ENCODE data around the gene ZCCHC17. TPM values are rescaled to one million over a fixed set of nuclear protein-coding genes. Genes with fewer than 3 reads are reported as not detected.
"Not testable (repeated sequence)": the region's sequence is repeated elsewhere in the genome, so short reads cannot be mapped to it uniquely, and the experiment has no call there.

The ZCCHC17 gene
- total RNA-seq, result 10 to 100 TPM; 18.7 to 20.3 TPM
- long read RNA-seq, donor 1, transcript ZCCHC17-201 (8 exons, 1,605 nt), result major isoform, 9 of 15 reads
- long read RNA-seq, donor 1, partial matches to known transcripts, result 1 of 15 reads
- long read RNA-seq, donor 1, other reads (novel, unspliced or antisense), result 3 of 15 reads
- long read RNA-seq, donor 2, transcript ZCCHC17-201 (8 exons, 1,605 nt), result major isoform, 15 of 43 reads
- long read RNA-seq, donor 2, partial matches to known transcripts, result 5 of 43 reads
- long read RNA-seq, donor 2, other reads (novel, unspliced or antisense), result 18 of 43 reads

GRCh38 chr1:31296486-31297276 lies at the start of gene ZCCHC17, which contains the start of gene SNRNP40:
ZCCHC17 (plus strand) TSS chr1:31297032; CDS start chr1:31310099, 13,067 bp downstream.
SNRNP40 (minus strand) TSS chr1:31296788; CDS start chr1:31296751, 37 bp downstream.
- intact Hi-C loops (cut with DNase I), result no loop called here
- DNase-seq (ENCODE audit: low spot score), result peak; percentile 97

GRCh38 chr1:31248276-31248675 lies 48.6 kb upstream of the ZCCHC17 start:
- intact Hi-C loops (cut with DNase I), result no loop called here

GRCh38 chr1:31249854-31250253 lies 47.0 kb upstream of the ZCCHC17 start:
- intact Hi-C loops (cut with DNase I), result no loop called here
- no peak for DNase-seq (ENCODE audit: low spot score)

More at GRCh38 chr1:31248276-31248675, 48.6 kb upstream of the ZCCHC17 start:
- DNase-seq (ENCODE audit: low spot score), result no peak

DNA sequence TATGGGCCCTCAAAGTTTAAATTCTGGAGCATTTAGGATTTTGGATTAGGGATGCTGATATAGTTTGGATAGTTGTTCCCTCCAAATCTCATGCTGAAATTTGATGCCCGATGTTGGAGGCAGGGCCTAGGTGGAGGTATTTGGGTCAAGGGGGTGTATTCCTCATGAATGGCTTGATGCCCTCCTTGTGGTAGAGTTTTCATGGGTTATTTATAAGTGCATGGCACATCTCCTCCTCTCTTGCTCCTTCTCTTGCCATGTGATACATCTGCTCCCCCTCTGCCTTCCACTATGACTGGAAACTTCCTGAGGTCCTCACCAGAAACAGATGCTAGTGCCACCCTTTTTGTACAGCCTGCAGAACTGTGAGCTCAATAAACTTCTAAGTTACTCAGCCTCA lies 39.6 kb upstream of the ZCCHC17 start:
- intact Hi-C loops (cut with DNase I), result no loop called here

GRCh38 chr1:31258581-31258980 lies 38.3 kb upstream of the ZCCHC17 start:
- no peak for DNase-seq (ENCODE audit: low spot score)
- intact Hi-C loops (cut with DNase I), result no loop called here

More for the DNA sequence above, 39.6 kb upstream of the ZCCHC17 start:
- DNase-seq (ENCODE audit: low spot score), result no peak

DNA sequence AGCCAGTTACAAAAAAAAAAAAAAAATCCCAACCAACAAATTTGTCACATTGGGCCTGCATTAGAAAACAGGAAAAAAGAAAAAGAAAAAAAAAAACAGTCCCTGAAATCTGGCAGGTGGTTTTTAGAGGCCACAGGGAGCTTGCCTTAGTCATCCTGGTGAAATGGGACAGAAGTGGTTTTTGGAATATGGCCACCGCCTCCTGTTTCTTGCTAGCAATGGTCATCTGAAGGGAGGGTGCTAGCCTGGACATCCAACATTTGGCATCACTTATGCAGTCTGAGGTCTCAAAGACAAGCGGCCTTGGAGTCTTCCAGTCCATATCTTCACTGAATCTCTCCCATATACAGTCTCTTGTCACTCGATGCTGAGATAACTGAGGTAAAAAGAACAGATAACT lies 37.1 kb upstream of the ZCCHC17 start:
- no peak for DNase-seq (ENCODE audit: low spot score)
- intact Hi-C loops (cut with DNase I), result no loop called here

DNA sequence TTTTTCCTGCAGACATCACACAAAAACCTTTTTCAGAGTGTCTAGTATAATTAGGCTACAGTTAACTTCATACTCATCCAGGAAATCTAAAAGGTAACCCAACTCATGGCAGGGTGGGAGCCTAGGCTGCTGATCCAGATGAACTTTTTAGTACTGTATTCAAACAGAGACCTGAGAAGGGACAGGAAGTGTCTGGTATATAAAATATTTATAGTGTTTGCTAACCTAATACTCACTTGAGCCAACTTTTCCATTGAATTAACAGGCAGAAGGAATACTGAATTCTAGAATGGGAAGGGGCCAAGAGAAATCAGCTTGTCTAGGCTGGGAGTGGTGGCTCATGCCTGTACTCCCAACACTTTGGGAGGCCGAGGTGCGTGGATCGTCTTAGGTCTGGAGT lies 34.9 kb upstream of the ZCCHC17 start:
- DNase-seq (ENCODE audit: low spot score), result no peak
- intact Hi-C loops (cut with DNase I), result no loop called here

DNA sequence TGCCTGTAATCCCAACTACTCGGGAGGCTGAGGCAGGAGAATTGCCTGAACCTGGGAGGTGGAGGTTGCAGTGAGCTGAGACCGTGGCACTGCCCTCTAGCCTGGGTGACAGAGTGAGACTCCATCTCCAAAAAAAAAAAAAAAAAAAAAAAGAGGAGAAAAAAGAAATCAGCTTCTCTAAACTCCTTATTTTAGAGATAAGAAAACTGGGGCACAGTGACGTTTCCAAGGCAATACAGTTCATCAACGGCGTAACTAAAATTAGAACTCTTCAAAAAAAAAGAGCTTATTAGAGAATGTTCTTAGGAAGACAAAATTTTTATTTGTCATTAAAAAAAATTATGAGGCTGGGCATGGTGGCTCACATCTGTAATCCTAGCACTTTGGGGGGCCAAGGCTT lies 34.4 kb upstream of the ZCCHC17 start:
- DNase-seq (ENCODE audit: low spot score); intact Hi-C loops (cut with DNase I): not testable (repeated sequence)

DNA sequence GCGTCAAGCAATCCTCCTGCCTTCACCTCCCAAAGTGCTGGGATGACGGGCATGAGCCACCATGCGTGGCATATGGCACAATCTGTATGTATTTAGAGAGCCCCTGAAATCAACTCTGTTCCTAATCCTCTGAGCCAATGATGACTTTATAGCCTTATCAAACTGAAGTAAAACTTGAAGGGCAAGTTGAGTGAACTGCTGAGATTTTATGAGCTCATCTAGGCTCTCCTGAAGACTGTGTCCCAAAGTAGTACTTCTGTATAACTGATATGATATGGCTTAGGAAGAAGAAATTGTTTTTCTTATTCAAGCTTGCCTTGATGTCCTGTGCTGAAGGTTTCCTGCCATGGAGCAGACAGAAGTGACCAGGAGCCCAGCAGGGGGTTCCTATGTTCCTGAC lies 33.4 kb upstream of the ZCCHC17 start:
- DNase-seq (ENCODE audit: low spot score), result no peak
- intact Hi-C loops (cut with DNase I), result no loop called here

GRCh38 chr1:31264790-31265386 lies 31.9 kb upstream of the ZCCHC17 start:
- no peak for DNase-seq (ENCODE audit: low spot score)
- intact Hi-C loops (cut with DNase I), result no loop called here

- DNase-seq (ENCODE audit: low spot score), result no peak
- intact Hi-C loops (cut with DNase I), result no loop called here
These were observed 30.3 kb upstream of the ZCCHC17 start for GRCh38 chr1:31266547-31266946.

DNA sequence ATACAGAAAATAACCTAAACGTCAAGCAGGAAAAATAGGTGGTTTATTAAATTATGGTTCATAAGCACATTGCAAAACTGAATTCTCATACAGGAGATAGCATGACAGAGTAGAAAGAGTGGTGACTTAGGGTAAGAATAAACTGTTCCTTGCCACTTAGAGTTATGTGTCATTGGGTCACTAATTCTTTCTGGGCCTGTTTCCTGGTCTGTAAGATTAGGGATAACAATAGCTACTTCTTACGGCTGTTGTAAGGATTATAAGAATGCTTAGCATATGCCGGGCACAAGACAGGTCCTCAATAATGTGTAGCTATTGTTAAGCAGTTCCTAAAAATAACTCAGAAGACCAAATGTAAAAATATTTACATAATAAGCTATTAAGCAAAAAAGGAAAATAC lies 24.5 kb upstream of the ZCCHC17 start:
- intact Hi-C loops (cut with DNase I), result no loop called here
- no peak for DNase-seq (ENCODE audit: low spot score)

- DNase-seq (ENCODE audit: low spot score), result no peak
- intact Hi-C loops (cut with DNase I), result no loop called here
These were observed 23.2 kb upstream of the ZCCHC17 start for GRCh38 chr1:31273619-31274018.

GRCh38 chr1:31282426-31282825 lies 14.4 kb upstream of the ZCCHC17 start:
- DNase-seq (ENCODE audit: low spot score), result not testable (repeated sequence)
- intact Hi-C loops (cut with DNase I), result loop anchor here in 1 of 2 donors (10.0 kb wide), 1 partner anchor 82 kb away; no protein-coding TSS in a partner anchor

GRCh38 chr1:31287791-31288190 lies 9.0 kb upstream of the ZCCHC17 start:
- intact Hi-C loops (cut with DNase I), result loop anchor here in 1 of 2 donors (10.0 kb wide), 1 partner anchor 77 kb away; no protein-coding TSS in a partner anchor
- not testable (repeated sequence) for DNase-seq (ENCODE audit: low spot score)

GRCh38 chr1:31289021-31289420 lies 7.8 kb upstream of the ZCCHC17 start:
- intact Hi-C loops (cut with DNase I), result loop anchor here in 1 of 2 donors (10.0 kb wide), 1 partner anchor 76 kb away; no protein-coding TSS in a partner anchor

GRCh38 chr1:31295874-31296485 lies 852 bp upstream of the ZCCHC17 start:
- intact Hi-C loops (cut with DNase I), result no loop called here
- DNase-seq (ENCODE audit: low spot score), result no peak

More at GRCh38 chr1:31289021-31289420, 7.8 kb upstream of the ZCCHC17 start:
- DNase-seq (ENCODE audit: low spot score), result no peak

DNA sequence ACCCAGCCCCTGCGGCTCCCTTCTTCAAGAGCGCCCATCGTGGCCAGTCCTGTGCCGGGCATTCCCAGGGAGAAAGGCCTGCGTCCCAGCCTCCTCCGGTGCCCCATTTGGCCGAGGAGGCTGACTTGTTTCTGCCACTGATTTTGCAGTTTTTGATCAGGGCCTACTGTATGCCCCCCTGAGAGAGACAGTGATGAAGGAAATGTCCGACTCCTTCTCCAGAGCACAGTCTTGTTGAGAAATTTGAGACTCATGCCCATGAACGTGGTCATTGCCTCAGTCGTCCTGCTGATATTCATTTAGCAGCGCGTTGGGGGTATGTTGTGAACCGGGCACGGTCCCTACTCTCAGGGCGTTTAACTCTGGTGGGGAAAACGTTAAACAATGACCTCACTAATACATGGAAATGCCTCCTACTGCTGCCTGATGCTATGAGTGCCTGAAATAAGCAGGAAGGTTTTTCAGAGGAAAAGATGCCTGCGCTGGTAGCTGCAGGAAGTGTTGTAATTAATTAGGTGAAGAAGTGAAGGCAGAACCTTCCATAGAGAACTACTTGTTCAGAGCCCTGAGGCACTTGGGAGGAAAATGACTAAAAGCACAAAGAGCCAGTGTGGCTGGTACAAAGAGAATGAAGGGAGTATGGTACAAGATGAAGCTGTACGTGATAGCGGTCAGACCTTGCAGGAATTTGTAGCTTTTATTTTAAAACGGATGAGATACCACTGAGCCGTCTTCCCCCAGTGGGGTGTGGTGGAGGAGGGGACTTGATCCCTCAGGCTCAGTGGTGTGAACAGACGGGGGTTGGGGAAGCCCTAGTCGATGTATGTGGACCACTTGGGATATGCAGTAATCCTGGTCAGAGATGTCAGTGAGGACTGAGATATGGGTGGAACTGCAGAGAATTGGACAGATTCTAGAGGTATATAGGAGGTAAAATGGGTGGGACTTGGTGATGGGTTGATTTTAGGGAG lies 730 bp downstream of the ZCCHC17 start:
- intact Hi-C loops (cut with DNase I), result no loop called here
- DNase-seq (ENCODE audit: low spot score), result no peak
